Measurements from ENCODE around the gene NOC4L.

The NOC4L gene

GRCh38 chr12:132176385-132176919 is 32.2 kb downstream of the NOC4L start:
- in situ Hi-C loops (cut with HindIII; ENCODE audit: low sequenced_read_pairs), result no loop called here
- no peak overlapping the region for H3K4me3 ChIP-seq (ENCODE audit: low read depth, low read length)
- DNase-seq (ENCODE audit: low read depth), result no peak
- no peak for TF ChIP-seq CTCF (IDR thresholded peaks at IDR 0.05; ENCODE audit: low read depth, low read length, missing control alignments)

- no peak overlapping the region for H3K4me3 ChIP-seq (ENCODE audit: low read depth, low read length)
- no peak for TF ChIP-seq CTCF (IDR thresholded peaks at IDR 0.05; ENCODE audit: low read depth, low read length, missing control alignments)
- DNase-seq (ENCODE audit: low read depth), result no peak
- in situ Hi-C loops (cut with HindIII; ENCODE audit: low sequenced_read_pairs), result no loop called here
Measured at GRCh38 chr12:132176920-132177551, 32.8 kb downstream of the NOC4L start.

GRCh38 chr12:132178316-132178715 is 34.1 kb downstream of the NOC4L start:
- in situ Hi-C loops (cut with HindIII; ENCODE audit: low sequenced_read_pairs), result no loop called here
- no peak for TF ChIP-seq CTCF (IDR thresholded peaks at IDR 0.05; ENCODE audit: low read depth, low read length, missing control alignments)
- no peak for DNase-seq (ENCODE audit: low read depth)
- no peak overlapping the region for H3K4me3 ChIP-seq (ENCODE audit: low read depth, low read length)

GRCh38 chr12:132178801-132179401 is 34.6 kb downstream of the NOC4L start:
- TF ChIP-seq CTCF (IDR thresholded peaks at IDR 0.05; ENCODE audit: low read depth, low read length, missing control alignments), result no peak
- in situ Hi-C loops (cut with HindIII; ENCODE audit: low sequenced_read_pairs), result no loop called here
- DNase-seq (ENCODE audit: low read depth), result no peak
- H3K4me3 ChIP-seq (ENCODE audit: low read depth, low read length), result no peak overlapping the region

- in situ Hi-C loops (cut with HindIII; ENCODE audit: low sequenced_read_pairs), result no loop called here
- H3K4me3 ChIP-seq (ENCODE audit: low read depth, low read length), result no peak overlapping the region
- no peak for TF ChIP-seq CTCF (IDR thresholded peaks at IDR 0.05; ENCODE audit: low read depth, low read length, missing control alignments)
- DNase-seq (ENCODE audit: low read depth), result no peak
Measured at GRCh38 chr12:132179431-132180362, 35.4 kb downstream of the NOC4L start.

Measured in astrocyte of the cerebellum (primary cell).